Erythroblast (primary cell): ENCODE measurements around the gene GABRP.

Experiments
- GATA1 ChIP-seq: IDR thresholded peaks from 2 replicates; pipeline ENCODE4 v1.6.1; 2011; ENCODE audit warnings: low read depth, mild to moderate bottlenecking, control low read depth, low read length, moderate library complexity
- POLR2A ChIP-seq: IDR thresholded peaks from 2 replicates; pipeline ENCODE4 v1.6.1; 2011; ENCODE audit warnings: mild to moderate bottlenecking, low read length

DNA sequence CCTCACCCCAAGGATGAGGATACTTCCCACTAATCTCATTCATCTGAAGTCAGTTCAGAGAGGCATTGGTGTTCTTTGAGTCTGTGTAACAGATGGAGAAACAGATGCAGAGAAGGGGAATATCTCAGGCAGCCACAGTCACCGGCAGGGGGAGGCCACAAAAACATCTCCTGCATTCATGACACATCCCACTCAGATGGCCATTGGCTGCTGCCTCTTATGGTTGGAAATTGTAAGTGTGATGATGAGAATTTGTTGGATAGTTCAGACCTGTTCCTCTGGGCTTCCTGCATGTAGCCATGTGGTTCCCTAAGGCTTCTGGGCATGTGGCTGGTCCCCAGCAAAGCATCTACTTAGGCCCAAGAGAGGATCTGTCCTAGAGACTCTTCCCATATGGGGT, 45.9 kb upstream of the GABRP start:
- TF ChIP-seq POLR2A (no peak), GATA1 (no peak)
